Epithelial cell of proximal tubule (primary cell): ENCODE data around the gene ACTR5. TPM values are rescaled to one million over a fixed set of nuclear protein-coding genes. Genes with fewer than 3 reads are reported as not detected.

Experiments
- DNase-seq: peaks from one replicate; pipeline ENCODE4 v3.0.0-alpha.2; 2011; ENCODE audit warnings: low read depth
- H3K4me3 ChIP-seq: 2 replicates; pipeline ENCODE4 v1.5.1; 2011; ENCODE audit warnings: low read depth, mild to moderate bottlenecking, low read length
- CTCF ChIP-seq: conservative IDR thresholded peaks from 2 replicates; pipeline ENCODE4 v1.5.1; 2012; ENCODE audit warnings: low read depth, mild to moderate bottlenecking, low read length
- total RNA-seq: library from RNA; depleted of rRNA; stranded (reverse); fragments of >200 nt; gene quantifications from 2 replicates; pipeline ENCODE4 v1.2.3, GENCODE V29; 2015

The ACTR5 gene
- total RNA-seq, 1 donor from 2014 or later: 10.0 TPM

GRCh38 chr20:38728911-38729642, 19.2 kb upstream of the ACTR5 start:
- H3K4me3 ChIP-seq: no peak overlapping the region
- no peak for TF ChIP-seq CTCF
- no peak for DNase-seq

GRCh38 chr20:38729767-38730166, 18.5 kb upstream of the ACTR5 start:
- no peak for DNase-seq
- no peak for TF ChIP-seq CTCF
- no peak overlapping the region for H3K4me3 ChIP-seq

- no peak overlapping the region for H3K4me3 ChIP-seq
- no peak for TF ChIP-seq CTCF
- no peak for DNase-seq
These were observed 17.9 kb upstream of the ACTR5 start for GRCh38 chr20:38730167-38730988.

GRCh38 chr20:38730989-38731737, 17.1 kb upstream of the ACTR5 start:
- peak; percentile 97 for TF ChIP-seq CTCF
- peak overlapping the region; percentile 36 for H3K4me3 ChIP-seq
- DNase-seq: no peak

GRCh38 chr20:38731738-38732113, 16.5 kb upstream of the ACTR5 start:
- no peak overlapping the region for H3K4me3 ChIP-seq
- DNase-seq: no peak
- no peak for TF ChIP-seq CTCF

GRCh38 chr20:38732981-38733380, 15.3 kb upstream of the ACTR5 start:
- TF ChIP-seq CTCF: no peak
- no peak overlapping the region for H3K4me3 ChIP-seq
- no peak for DNase-seq
